Measurements from ENCODE around the gene BCR.

The BCR gene

DNA sequence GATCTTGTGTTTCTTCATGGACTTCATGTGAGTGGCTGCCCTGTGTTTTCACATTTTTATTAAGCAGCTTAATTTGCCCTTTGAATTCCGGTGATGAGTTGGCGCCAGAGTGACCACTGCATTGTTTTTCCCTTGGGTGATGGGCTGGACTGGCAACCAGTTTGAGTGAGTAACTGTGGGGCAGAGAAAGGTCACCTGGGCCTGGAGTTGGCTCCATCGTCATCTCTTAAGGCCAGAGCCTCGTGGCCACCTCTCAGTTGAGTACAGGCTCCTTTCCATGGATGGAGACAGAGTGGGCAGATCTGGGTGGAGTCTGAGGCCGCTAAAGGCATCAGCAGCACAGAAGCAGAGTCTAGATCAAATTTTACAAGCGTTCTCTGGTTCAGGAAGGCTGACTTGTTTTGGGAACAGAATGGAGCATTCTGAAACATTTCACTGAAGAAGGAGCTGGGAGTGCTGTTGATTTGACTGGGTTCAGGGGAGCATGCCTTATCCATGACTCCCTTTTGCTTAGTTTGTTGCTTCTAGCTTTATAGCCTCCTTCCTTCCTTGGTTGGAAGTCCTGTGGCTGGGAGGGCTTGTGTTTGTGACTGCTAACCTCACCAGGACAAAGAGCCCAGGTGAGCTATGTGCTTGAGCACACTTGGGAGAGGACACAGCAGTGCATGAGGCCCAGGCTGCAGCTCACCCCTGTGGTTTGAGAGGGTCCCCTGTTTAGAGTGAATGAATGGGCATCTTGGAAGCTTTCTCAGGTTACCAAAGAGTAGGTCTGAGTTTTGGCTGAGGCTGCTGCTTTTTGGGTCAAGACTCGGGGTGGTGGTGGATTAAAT, 7.8 kb downstream of the BCR start:
- H3K27ac Mint-ChIP-seq = no peak overlapping the region
- DNase-seq (no peak), ATAC-seq (replicated peaks) (no peak)
- no peak overlapping the region for H3K4me3 Mint-ChIP-seq
- H3K4me1 Mint-ChIP-seq = peaks cover 31 to 59% of the 10 kb centered on the region in 2 donors
- peaks cover 0 to 1% of the 10 kb centered on the region in 2 donors for H3K9me3 Mint-ChIP-seq
- H3K36me3 Mint-ChIP-seq = peaks cover 17 to 32% of the 10 kb centered on the region in 2 donors
- no peaks in the 10 kb centered on the region for H3K27me3 Mint-ChIP-seq

- DNase-seq (no peak), ATAC-seq (replicated peaks) (no peak)
- Mint-ChIP-seq H3K27me3 (no peaks in the 10 kb centered on the region), H3K36me3 (peaks cover 17 to 23% of the 10 kb centered on the region in 2 donors), H3K27ac (no peak overlapping the region), H3K9me3 (peaks cover 0 to 1% of the 10 kb centered on the region in 2 donors), H3K4me1 (peaks cover 18 to 41% of the 10 kb centered on the region in 2 donors), H3K4me3 (no peak overlapping the region)
These were observed 10.2 kb downstream of the BCR start for GRCh38 chr22:23190526-23190925.

DNA sequence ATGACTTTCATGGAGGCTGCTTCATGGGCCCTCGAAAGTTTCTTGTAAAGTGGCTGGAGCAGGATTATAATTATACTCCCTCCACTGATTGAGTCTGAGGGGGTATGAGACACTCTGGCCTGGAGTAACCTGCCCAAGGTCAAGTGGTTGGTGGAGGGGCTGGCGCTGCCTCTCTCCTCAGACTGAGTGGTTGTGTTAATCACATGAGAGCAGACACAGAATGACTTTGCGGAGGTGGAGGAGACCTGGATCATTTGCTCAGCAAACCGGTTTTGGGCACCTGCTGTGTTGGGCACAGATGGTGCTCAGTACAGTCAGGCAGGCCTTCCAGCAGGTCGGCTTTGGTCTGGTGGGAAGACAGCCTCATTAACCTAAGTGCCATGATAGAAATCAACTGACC, 11.8 kb downstream of the BCR start:
- ATAC-seq (replicated peaks) (no peak), DNase-seq (no peak)
- Mint-ChIP-seq H3K4me1 (peaks cover 18 to 25% of the 10 kb centered on the region in 2 donors), H3K4me3 (no peak overlapping the region), H3K27ac (no peak overlapping the region), H3K27me3 (no peaks in the 10 kb centered on the region), H3K9me3 (no peaks in the 10 kb centered on the region), H3K36me3 (peaks cover 5 to 15% of the 10 kb centered on the region in 2 donors)

DNA sequence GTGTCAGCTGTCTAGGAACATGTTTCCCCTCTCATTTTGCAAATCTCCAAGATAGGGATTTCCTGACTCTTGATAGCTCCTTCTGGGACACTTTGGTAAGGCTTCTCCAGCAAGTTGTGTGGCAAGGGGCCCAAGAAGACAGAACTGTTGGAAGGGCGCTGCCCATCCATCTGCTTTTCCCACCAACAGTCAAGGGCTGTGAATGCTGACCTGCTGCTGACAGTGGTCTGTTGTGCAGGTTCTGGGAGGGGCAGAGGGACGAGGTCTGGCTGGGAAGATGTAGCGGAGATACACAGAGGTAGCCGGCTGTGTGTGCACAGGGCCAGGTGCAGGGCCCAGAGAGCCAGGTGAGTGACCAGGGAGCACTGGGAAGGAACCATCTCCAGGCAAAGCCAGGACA, 12.2 kb downstream of the BCR start:
- H3K4me1 Mint-ChIP-seq = peaks cover 18 to 21% of the 10 kb centered on the region in 2 donors

DNA sequence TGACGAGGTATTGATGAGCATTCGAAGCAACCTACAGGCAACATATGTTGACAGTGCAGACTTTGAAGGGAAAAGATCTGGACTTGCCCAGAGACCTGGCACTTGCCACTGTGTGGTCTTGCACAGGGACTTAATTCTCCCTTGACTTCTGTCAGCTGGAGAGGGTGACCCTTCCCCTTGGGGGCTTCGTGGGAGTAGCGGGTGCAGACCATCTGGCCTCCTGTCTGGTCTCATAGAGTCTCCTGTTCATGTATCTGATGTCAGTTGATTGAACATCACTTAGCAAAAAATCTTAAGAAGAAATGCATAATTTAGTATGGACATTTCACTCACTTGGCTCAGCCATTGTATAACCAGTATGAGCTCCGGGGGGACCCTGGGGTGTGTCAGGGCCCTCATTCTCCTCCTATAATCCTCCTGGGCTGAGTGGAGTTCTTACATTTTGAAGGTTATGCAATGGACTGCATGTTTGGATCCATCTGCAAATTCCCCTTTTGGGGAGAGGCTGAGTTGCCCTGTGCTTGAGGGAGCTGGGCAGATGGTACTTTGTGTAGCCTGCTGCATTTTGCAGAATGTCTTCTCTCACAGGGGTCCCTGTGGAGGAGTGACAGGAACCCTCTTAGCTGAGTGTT, 13.0 kb downstream of the BCR start:
- DNase-seq (no peak), ATAC-seq (replicated peaks) (no peak)
- H3K36me3 Mint-ChIP-seq = peaks cover 3 to 13% of the 10 kb centered on the region in 2 donors
- H3K9me3 Mint-ChIP-seq = no peaks in the 10 kb centered on the region
- H3K4me3 Mint-ChIP-seq = no peak overlapping the region
- peaks cover 13 to 16% of the 10 kb centered on the region in 2 donors for H3K4me1 Mint-ChIP-seq
- H3K27ac Mint-ChIP-seq = no peak overlapping the region
- H3K27me3 Mint-ChIP-seq = no peaks in the 10 kb centered on the region

More for the DNA sequence above, 12.2 kb downstream of the BCR start:
- no peak for DNase-seq
- ATAC-seq (replicated peaks) = no peak
- no peaks in the 10 kb centered on the region for H3K9me3 Mint-ChIP-seq
- H3K27me3 Mint-ChIP-seq = no peaks in the 10 kb centered on the region
- H3K36me3 Mint-ChIP-seq = peaks cover 5 to 15% of the 10 kb centered on the region in 2 donors
- H3K27ac Mint-ChIP-seq = no peak overlapping the region
- no peak overlapping the region for H3K4me3 Mint-ChIP-seq

DNA sequence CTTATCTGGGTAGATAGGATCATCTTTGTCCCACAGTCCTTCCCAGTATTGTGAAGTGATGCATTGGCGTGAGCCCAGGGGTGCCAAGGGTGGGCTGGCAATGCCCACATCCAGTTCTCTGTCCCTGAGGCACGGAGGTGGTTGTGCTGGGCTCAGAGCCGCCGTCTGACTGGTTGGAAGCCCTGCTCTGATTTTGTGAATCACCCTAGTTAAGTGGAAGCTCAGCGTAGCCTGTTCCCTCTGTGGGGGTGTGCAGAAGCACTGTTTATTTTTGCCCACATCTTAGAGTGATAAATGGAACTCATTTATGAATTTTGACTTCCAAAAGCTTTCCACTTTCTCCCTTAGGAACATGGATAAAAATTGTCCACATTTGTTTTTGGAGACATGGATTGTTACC, 13.6 kb downstream of the BCR start:
- no peaks in the 10 kb centered on the region for H3K27me3 Mint-ChIP-seq
- H3K36me3 Mint-ChIP-seq = peaks cover 3 to 15% of the 10 kb centered on the region in 2 donors
- DNase-seq = no peak
- H3K4me1 Mint-ChIP-seq = peaks cover 12 to 19% of the 10 kb centered on the region in 2 donors
- H3K27ac Mint-ChIP-seq = no peak overlapping the region
- no peaks in the 10 kb centered on the region for H3K9me3 Mint-ChIP-seq
- ATAC-seq (replicated peaks) = no peak
- no peak overlapping the region for H3K4me3 Mint-ChIP-seq

GRCh38 chr22:23196165-23196564, 15.9 kb downstream of the BCR start:
- Mint-ChIP-seq H3K27me3 (no peaks in the 10 kb centered on the region), H3K4me1 (peaks cover 27 to 32% of the 10 kb centered on the region in 2 donors), H3K4me3 (no peak overlapping the region), H3K36me3 (peaks cover 5 to 14% of the 10 kb centered on the region in 2 donors), H3K27ac (no peak overlapping the region), H3K9me3 (no peaks in the 10 kb centered on the region)
- ATAC-seq (replicated peaks) (no peak), DNase-seq (no peak)

DNA sequence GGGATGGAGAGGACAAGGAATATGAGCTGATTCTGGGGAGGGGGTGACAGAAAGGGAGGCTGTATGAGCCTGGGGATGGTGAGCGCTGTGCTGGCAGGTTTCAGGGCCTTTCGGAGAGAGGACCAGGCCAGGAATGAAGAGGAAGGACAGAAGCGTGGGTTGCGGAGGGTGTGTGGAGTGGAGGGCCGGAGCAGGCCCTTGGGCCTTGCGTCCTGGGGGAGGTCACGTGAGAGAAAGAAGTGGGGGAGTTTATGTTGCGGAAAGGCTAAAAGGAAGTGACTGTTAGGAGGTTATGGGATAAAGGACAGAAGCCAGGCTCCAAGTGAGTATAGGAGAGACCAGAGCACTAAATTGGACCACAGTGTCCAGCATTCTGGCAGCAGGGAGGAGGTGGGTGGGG, 17.5 kb downstream of the BCR start:
- no peak overlapping the region for H3K4me3 Mint-ChIP-seq
- no peak for ATAC-seq (replicated peaks)
- H3K9me3 Mint-ChIP-seq = no peaks in the 10 kb centered on the region
- H3K36me3 Mint-ChIP-seq = peaks cover 5 to 13% of the 10 kb centered on the region in 2 donors
- H3K27ac Mint-ChIP-seq = peak overlapping the region; percentile 48
- H3K4me1 Mint-ChIP-seq = peaks cover 29 to 34% of the 10 kb centered on the region in 2 donors
- H3K27me3 Mint-ChIP-seq = no peaks in the 10 kb centered on the region
- no peak for DNase-seq

DNA sequence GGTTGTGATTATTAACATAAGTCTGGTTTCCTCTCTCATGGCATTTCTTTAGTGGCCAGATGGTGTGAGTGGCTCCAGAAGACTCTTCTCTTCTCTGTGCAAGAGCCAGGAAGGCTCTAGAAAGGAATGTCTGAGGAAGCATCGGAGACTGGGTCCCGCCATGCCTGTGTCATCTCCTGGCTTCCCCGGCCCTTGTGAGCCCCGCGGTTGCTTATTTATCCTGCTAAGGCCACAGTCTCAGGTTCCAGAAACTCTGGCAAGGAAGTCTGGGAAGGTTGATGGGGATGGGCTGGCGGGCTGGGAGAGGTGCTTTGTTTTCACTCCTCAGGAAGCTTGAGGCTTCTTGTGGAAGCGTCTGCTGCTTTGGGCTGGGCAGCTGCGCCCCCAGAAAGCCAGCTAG, 18.9 kb downstream of the BCR start:
- H3K9me3 Mint-ChIP-seq = no peaks in the 10 kb centered on the region
- DNase-seq = no peak
- H3K36me3 Mint-ChIP-seq = peaks cover 5 to 21% of the 10 kb centered on the region in 2 donors
- H3K27ac Mint-ChIP-seq = no peak overlapping the region
- no peaks in the 10 kb centered on the region for H3K27me3 Mint-ChIP-seq
- ATAC-seq (replicated peaks) = no peak
- no peak overlapping the region for H3K4me3 Mint-ChIP-seq
- H3K4me1 Mint-ChIP-seq = peaks cover 28 to 30% of the 10 kb centered on the region in 2 donors

GRCh38 chr22:23200898-23201297, 20.6 kb downstream of the BCR start:
- H3K9me3 Mint-ChIP-seq = no peaks in the 10 kb centered on the region
- DNase-seq = no peak
- H3K4me3 Mint-ChIP-seq = no peak overlapping the region
- H3K36me3 Mint-ChIP-seq = peaks cover 5 to 27% of the 10 kb centered on the region in 2 donors
- no peaks in the 10 kb centered on the region for H3K27me3 Mint-ChIP-seq
- H3K4me1 Mint-ChIP-seq = peaks cover 34 to 35% of the 10 kb centered on the region in 2 donors
- ATAC-seq (replicated peaks) = peak in 1 of 2 donors; percentile 39
- no peak overlapping the region for H3K27ac Mint-ChIP-seq

DNA sequence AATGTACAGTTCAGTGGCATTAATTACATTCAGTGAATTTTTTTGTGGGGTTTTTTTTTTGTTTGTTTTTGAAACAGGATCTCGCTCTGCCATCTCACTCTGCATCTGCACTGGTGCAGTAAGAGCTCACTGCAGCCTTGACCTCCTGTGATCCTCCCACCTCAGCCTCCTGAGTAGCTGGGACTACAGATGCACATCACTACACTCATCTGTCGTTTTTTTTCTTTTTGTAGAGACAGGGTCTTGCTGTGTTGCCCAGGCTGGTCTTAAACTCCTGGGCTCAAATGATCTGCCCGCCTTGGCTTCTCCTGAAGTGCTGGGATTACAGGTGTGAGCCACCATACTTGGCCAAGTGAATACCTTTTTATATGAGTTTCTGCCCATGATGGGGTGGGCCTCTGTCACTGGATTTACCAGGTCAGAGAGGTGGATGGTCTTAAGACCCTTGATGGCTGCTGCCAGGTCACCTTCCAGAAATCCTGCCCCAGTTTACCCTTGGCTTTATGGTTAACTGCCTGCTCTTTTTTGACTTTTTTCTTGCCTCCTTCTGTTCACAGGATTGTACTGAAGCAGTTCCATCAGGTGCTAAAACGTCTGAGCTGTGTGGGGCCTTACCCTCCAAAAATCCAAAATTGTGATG, 22.6 kb downstream of the BCR start:
- H3K4me3 Mint-ChIP-seq = no peak overlapping the region
- H3K9me3 Mint-ChIP-seq = no peaks in the 10 kb centered on the region

DNA sequence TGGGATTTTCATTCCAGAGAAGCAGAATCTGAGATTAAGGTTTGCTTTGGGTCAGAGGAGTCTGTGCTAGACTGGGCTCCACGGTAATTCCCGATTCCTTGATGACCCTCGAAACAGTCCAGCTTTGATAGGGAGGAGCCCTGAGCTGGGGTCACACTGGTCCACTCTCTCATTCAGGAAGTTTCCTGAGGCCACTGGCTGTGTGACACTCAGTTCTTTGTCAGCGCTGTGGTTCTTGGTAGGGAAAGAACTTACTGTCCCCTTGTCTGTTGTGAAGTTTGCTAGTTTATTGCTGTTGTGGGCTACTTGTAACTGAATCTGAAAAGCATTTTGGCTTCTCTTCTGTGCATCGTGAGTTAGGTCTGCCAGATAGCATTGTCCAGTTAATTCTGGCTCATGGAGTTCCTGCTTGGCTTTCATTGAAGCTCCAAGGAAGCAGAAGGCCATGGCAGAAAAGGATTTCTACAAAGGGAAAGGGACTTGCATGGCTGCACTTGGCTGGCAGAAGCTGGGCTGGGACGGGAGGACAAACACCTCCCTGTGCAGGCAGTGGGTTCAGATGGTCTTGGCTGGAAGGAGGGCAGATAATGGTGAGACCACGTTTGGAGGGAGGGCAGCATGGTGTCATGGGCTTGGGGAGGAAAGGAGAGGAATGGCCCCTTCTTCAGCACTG, 23.3 kb downstream of the BCR start:
- Mint-ChIP-seq H3K27ac (no peak overlapping the region), H3K9me3 (no peaks in the 10 kb centered on the region), H3K27me3 (no peaks in the 10 kb centered on the region), H3K4me3 (no peak overlapping the region), H3K4me1 (peaks cover 40 to 47% of the 10 kb centered on the region in 2 donors), H3K36me3 (peaks cover 11 to 30% of the 10 kb centered on the region in 2 donors)
- DNase-seq = no peak
- no peak for ATAC-seq (replicated peaks)

More for the DNA sequence above, 22.6 kb downstream of the BCR start:
- Mint-ChIP-seq H3K27ac (no peak overlapping the region), H3K27me3 (no peaks in the 10 kb centered on the region), H3K36me3 (peaks cover 11 to 34% of the 10 kb centered on the region in 2 donors), H3K4me1 (peaks cover 41% of the 10 kb centered on the region in 2 donors)
- no peak for ATAC-seq (replicated peaks)
- DNase-seq = no peak

DNA sequence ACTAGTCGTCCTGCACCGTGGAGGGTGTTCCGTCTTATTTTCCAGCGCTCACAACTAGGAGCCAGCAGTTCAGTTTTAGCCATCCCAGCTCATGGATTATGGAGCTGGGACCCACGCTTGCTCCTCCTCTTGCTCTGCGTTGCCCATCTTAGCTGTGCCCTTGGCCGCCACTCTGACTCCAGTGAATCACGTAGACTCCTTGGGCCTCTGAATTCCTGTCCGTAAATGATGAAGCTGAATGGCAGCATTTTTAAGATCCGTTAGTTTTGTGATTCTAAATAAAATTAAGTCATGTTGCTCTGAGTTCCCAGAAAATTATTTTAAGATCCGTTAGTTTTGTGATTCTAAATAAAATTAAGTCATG, 23.8 kb downstream of the BCR start:
- Mint-ChIP-seq H3K36me3 (peaks cover 10 to 29% of the 10 kb centered on the region in 2 donors), H3K4me3 (no peak overlapping the region), H3K9me3 (no peaks in the 10 kb centered on the region), H3K27ac (no peak overlapping the region), H3K4me1 (peaks cover 44 to 51% of the 10 kb centered on the region in 2 donors), H3K27me3 (no peaks in the 10 kb centered on the region)
- DNase-seq (no peak), ATAC-seq (replicated peaks) (no peak)

DNA sequence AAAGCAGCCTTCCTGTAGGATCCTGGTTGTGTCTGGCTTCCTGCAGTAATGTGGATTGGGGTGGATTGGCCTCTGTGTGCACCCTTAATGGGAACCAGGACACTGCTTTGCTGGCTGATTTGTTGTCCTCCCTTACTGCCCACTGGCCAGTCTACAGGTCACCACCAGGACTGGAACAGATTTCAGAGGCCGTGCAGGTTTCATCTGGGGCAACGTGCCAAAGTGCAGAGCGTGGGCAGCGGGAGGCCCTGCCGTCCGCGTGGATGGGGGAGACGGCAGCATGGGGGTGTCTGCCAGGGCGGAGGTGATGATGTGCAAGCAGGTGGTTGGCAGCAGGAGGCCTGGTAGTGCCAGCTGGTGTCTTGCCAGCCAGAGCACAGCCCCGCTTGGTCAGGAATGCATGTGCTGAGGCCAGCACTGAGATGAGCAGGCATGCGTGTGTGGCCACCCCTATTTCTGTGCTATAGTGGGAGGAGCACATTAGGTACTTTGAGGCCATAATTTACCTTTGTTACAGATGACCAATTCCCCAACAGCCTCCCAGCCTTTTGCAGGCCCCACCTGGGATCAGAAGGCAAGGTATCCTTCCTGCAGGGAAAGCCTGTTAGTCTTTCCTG, 24.3 kb downstream of the BCR start:
- Mint-ChIP-seq H3K9me3 (no peaks in the 10 kb centered on the region), H3K4me1 (peaks cover 40 to 46% of the 10 kb centered on the region in 2 donors), H3K4me3 (no peak overlapping the region), H3K27ac (no peak overlapping the region), H3K36me3 (peaks cover 6 to 24% of the 10 kb centered on the region in 2 donors), H3K27me3 (no peaks in the 10 kb centered on the region)
- DNase-seq (no peak), ATAC-seq (replicated peaks) (no peak)

Measured in stimulated activated naive B cell treated with anti-CD40 and anti-IgM and Interleukin-4, amounts not matched to agents 10 μg/mL and 1 μg/mL and 100 μg/mL, for 72 hours (primary cell).